Mesothelial cell of epicardium (in vitro differentiated cells): ENCODE data around the gene UBE2E2. TPM values are rescaled to one million over a fixed set of nuclear protein-coding genes. Genes with fewer than 3 reads are reported as not detected.

Source experiments
- DNase-seq, 2 experiments: peaks; one replicate each; pipeline ENCODE4 v3.0.0; 2021; ENCODE audit warnings: low spot score in 2 of 2; ENCODE audit not compliant: unreplicated experiment in 2 of 2
- H3K27ac Mint-ChIP-seq: 2 replicates; pipeline ENCODE4 v1.8.0; 2021; ENCODE audit warnings: mixed read lengths
- H3K27me3 Mint-ChIP-seq: 2 replicates; pipeline ENCODE4 v1.8.0; 2021; ENCODE audit warnings: low read depth, mixed read lengths
- H3K36me3 Mint-ChIP-seq: 2 replicates; pipeline ENCODE4 v1.8.0; 2021; ENCODE audit warnings: mixed read lengths
- H3K4me1 Mint-ChIP-seq: 2 replicates; pipeline ENCODE4 v1.8.0; 2021; ENCODE audit warnings: mixed read lengths
- H3K4me3 Mint-ChIP-seq: 2 replicates; pipeline ENCODE4 v1.8.0; 2021; ENCODE audit warnings: mild to moderate bottlenecking, moderate library complexity, mixed read lengths
- H3K9me3 Mint-ChIP-seq: 2 replicates; pipeline ENCODE4 v1.8.0; 2021; ENCODE audit warnings: mixed read lengths
- CTCF ChIP-seq: fragments of 200-600 bp; sonication (generic); IDR thresholded peaks from one replicate; pipeline ENCODE4 v1.5.0; 2021; ENCODE audit warnings: antibody characterized with exemption; ENCODE audit not compliant: unreplicated experiment
- total RNA-seq: library from RNA; stranded (reverse); gene quantifications from 3 replicates; pipeline ENCODE4 v1.2.1, GENCODE V29; 2021

The UBE2E2 gene
- total RNA-seq, 1 donor from 2014 or later = 42.3 TPM

DNA sequence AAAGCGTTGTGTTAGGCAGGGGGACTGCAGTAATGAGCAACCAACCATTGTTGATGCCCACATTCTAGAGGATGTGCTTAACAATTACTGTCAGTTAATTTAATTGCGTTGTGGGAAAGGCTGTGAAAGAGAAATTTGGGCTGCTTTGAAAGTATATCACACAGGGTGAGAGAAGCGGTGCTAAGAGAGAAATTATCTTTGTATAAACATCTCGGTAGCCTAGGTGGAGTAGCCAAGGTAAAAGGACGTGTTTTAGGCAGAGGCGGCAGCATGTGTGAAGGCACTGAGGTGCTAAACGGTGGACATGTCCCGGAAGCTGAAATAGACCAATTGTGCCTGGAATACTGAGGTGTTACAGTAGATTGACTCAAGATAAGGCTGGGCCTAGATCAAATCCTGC is 71.9 kb downstream of the UBE2E2 start:
- no peak for DNase-seq
- H3K27me3 Mint-ChIP-seq = no peaks in the 10 kb centered on the region
- H3K4me1 Mint-ChIP-seq = peaks cover 2% of the 10 kb centered on the region
- H3K4me3 Mint-ChIP-seq = no peak overlapping the region
- peaks cover 5% of the 10 kb centered on the region for H3K36me3 Mint-ChIP-seq
- TF ChIP-seq CTCF = no peak
- peaks cover 13% of the 10 kb centered on the region for H3K9me3 Mint-ChIP-seq
- H3K27ac Mint-ChIP-seq = no peak overlapping the region

DNA sequence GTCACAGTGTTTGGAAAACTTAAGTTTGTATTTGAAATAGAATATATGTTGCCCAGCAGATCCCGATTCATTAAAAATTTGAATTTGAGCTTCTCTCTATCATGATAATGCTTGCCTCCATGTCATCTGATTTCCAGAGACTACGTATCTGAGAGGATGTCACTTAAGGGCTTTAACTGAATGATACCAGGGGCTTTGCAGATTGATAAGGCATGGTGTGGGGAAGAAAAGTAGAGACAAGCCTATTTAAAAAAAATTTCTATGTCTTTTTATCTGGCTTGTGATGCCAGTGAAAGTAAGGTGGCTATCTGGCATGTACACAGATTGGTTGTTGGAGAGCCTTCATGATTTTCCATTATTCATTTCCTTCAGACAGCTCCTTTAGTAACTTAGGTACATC is 72.7 kb downstream of the UBE2E2 start:
- no peak for DNase-seq
- H3K27me3 Mint-ChIP-seq = no peaks in the 10 kb centered on the region
- no peak overlapping the region for H3K27ac Mint-ChIP-seq
- no peak for TF ChIP-seq CTCF
- peaks cover 2% of the 10 kb centered on the region for H3K4me1 Mint-ChIP-seq
- H3K9me3 Mint-ChIP-seq = peaks cover 10% of the 10 kb centered on the region
- peaks cover 5% of the 10 kb centered on the region for H3K36me3 Mint-ChIP-seq
- no peak overlapping the region for H3K4me3 Mint-ChIP-seq

GRCh38 chr3:23276913-23277658 is 74.0 kb downstream of the UBE2E2 start:
- no peaks in the 10 kb centered on the region for H3K36me3 Mint-ChIP-seq
- H3K9me3 Mint-ChIP-seq = peaks cover 4% of the 10 kb centered on the region
- TF ChIP-seq CTCF = no peak
- DNase-seq = no peak
- peaks cover 2% of the 10 kb centered on the region for H3K4me1 Mint-ChIP-seq
- no peaks in the 10 kb centered on the region for H3K27me3 Mint-ChIP-seq
- no peak overlapping the region for H3K4me3 Mint-ChIP-seq
- no peak overlapping the region for H3K27ac Mint-ChIP-seq

DNA sequence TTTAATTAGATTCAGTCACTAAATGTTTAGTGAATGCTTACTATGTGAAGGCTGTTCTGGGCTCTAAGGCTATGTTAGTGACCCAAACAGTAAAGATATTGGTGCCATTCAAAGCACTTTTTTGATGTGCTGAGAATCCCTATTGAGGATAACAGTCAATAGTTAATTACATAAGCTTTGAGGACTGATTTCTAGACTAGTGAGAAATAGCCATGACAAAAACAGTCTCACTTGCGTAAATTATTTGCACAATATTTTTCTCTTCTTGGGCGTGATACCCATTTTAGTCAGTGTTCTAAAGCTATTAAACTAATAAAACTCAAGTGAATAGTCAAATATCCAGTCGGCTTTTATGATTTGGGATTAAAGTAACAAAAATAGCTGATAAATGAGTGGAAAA is 74.6 kb downstream of the UBE2E2 start:
- Mint-ChIP-seq H3K4me3 (no peak overlapping the region), H3K27me3 (no peaks in the 10 kb centered on the region), H3K4me1 (peaks cover 2% of the 10 kb centered on the region), H3K9me3 (peaks cover under 1% of the 10 kb centered on the region), H3K36me3 (no peaks in the 10 kb centered on the region), H3K27ac (no peak overlapping the region)
- no peak for TF ChIP-seq CTCF
- DNase-seq = no peak

DNA sequence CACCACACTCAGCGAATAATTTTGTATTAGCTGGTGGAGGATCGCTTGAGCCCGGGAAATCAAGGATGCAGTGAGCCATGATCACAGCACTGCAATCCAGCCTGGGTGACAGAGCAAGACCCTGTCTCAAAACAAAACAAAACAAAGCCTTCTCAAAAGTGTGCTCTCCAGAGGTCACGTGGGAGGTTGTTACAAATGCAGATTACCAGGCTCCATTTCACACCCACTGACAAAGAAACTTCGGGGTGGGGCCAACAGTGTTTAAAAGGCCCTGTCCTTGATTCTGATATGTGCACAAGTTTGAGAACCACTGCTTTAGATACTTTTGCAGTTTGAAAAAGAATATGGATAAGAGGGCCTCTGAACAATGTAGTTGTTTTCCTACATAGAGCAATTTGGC is 80.5 kb downstream of the UBE2E2 start:
- H3K9me3 Mint-ChIP-seq = peaks cover 31% of the 10 kb centered on the region
- no peak overlapping the region for H3K4me3 Mint-ChIP-seq
- H3K4me1 Mint-ChIP-seq = no peaks in the 10 kb centered on the region
- no peak for TF ChIP-seq CTCF
- peaks cover 9% of the 10 kb centered on the region for H3K36me3 Mint-ChIP-seq
- no peak overlapping the region for H3K27ac Mint-ChIP-seq
- H3K27me3 Mint-ChIP-seq = no peaks in the 10 kb centered on the region
- no peak for DNase-seq
